Body of pancreas (tissue), 4 donors: ENCODE results near the gene EBF3. TPM values are rescaled to one million over a fixed set of nuclear protein-coding genes. Genes with fewer than 3 reads are reported as not detected.

Source experiments
- ATAC-seq: fragments of 150-250 bp; one replicate; pipeline ENCODE4 v1.9.1; 2016
- DNase-seq, 4 donors: peaks; one replicate each; pipeline ENCODE4 v3.0.0-alpha.2; 2019
- H3K27ac ChIP-seq, 4 donors: fragments of 200-600 bp; sonication (generic); 1 replicate in 3 of 4; 2 replicates in 1 of 4; pipeline versions ENCODE4 v1.5.1 to v1.6.1; 2016 to 2019; ENCODE audit warnings: mild to moderate bottlenecking in 1 of 4, mixed read lengths in 1 of 4, moderate library complexity in 1 of 4
- H3K27me3 ChIP-seq, 2 donors: fragments of 200-600 bp; sonication (generic); one replicate each; pipeline ENCODE4 v1.6.0; 2016; ENCODE audit warnings: mild to moderate bottlenecking in 1 of 2
- H3K36me3 ChIP-seq, 2 donors: fragments of 200-600 bp; sonication (generic); replicated peaks in 1 of 2; 2 replicates each; pipeline ENCODE4 v1.5.1; 2016; ENCODE audit warnings: low read depth in 2 of 2; ENCODE audit not compliant: insufficient read depth in 1 of 2
- H3K4me1 ChIP-seq: fragments of 200-600 bp; sonication (generic); one replicate; pipeline ENCODE4 v1.6.0; 2016
- H3K4me3 ChIP-seq, 2 donors: fragments of 200-600 bp; sonication (generic); 1 replicate in 1 of 2; 2 replicates in 1 of 2; pipeline ENCODE4 v1.5.1; 2016 to 2019
- H3K9me3 ChIP-seq, 3 donors: fragments of 200-600 bp; sonication (generic); 1 replicate in 2 of 3; 2 replicates in 1 of 3; pipeline ENCODE4 v1.5.1; 2016
- POLR2A ChIP-seq, 3 donors: fragments of 450-650 bp; IDR thresholded peaks; one replicate each; pipeline ENCODE4 v1.6.1; 2016; ENCODE audit warnings: antibody characterized with exemption in 3 of 3, mild to moderate bottlenecking in 2 of 3
- WGBS, 2 donors: methylation state at CpG; one replicate each; pipeline ENCODE4 v1.1.5; 2017; 5-methylcytosine and 5-hydroxymethylcytosine counted together
- intact Hi-C: fragments of 100-400 bp; cut with DNase I; formaldehyde crosslinking; loops from one replicate; pipeline ENCODE4 v1.15.1; 2023
- total RNA-seq, 2 donors: library from RNA; depleted of rRNA; stranded (reverse); fragments of >200 nt; gene quantifications; one replicate each; pipeline ENCODE4 v1.1.0, GENCODE V29; 2016
- TF ChIP-seq, protein P1 (sequence below), 7 experiments: fragments of 450-650 bp in 4 of 7; fragments of 200-600 bp in 3 of 7; sonication (generic) in 3 of 7; IDR thresholded peaks; one replicate each; pipeline ENCODE4 v1.5.1; 2016 to 2019; ENCODE audit warnings: antibody characterized with exemption in 7 of 7

Gene EBF3
- total RNA-seq, 2 donors from 2014 or later: 2.3 to 4.6 TPM

DNA sequence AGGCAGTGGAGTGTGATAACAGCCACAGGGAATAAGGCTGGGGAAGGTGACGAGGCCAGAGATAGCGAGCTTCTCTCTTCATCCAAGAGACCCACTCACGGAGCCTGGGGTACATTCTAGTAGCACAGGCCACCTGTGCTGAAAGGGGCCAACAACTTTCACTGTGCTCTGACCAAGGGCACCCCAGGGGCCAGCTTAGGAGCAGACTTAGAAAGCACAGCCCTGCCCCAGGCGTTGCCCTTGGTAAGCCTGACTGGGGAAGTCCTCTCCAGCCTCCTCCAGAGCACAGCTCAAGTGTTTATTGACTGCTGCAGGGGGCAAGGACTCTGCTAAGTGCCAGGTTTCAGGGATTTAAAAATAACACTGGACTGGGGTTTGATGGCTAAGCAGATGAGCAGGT is 44.7 kb downstream of the EBF3 start:
- no peak for TF ChIP-seq POLR2A (IDR thresholded peaks at IDR 0.05)
- TF ChIP-seq, protein P1, sequence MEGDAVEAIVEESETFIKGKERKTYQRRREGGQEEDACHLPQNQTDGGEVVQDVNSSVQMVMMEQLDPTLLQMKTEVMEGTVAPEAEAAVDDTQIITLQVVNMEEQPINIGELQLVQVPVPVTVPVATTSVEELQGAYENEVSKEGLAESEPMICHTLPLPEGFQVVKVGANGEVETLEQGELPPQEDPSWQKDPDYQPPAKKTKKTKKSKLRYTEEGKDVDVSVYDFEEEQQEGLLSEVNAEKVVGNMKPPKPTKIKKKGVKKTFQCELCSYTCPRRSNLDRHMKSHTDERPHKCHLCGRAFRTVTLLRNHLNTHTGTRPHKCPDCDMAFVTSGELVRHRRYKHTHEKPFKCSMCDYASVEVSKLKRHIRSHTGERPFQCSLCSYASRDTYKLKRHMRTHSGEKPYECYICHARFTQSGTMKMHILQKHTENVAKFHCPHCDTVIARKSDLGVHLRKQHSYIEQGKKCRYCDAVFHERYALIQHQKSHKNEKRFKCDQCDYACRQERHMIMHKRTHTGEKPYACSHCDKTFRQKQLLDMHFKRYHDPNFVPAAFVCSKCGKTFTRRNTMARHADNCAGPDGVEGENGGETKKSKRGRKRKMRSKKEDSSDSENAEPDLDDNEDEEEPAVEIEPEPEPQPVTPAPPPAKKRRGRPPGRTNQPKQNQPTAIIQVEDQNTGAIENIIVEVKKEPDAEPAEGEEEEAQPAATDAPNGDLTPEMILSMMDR (IDR thresholded peaks at IDR 0.05): no peak
- H3K36me3 ChIP-seq: no peaks in the 10 kb centered on the region
- no peaks in the 10 kb centered on the region for H3K27me3 ChIP-seq
- H3K9me3 ChIP-seq: no peaks in the 10 kb centered on the region
- ATAC-seq: no peak
- no peak overlapping the region for H3K4me3 ChIP-seq
- DNase-seq: no peak
- no peak overlapping the region for H3K27ac ChIP-seq
- WGBS, 2 donors: 75 to 79% methylated on average over 4 of the region's 4 CpGs
- intact Hi-C loops: no loop called here
- H3K4me1 ChIP-seq: no peaks in the 10 kb centered on the region

DNA sequence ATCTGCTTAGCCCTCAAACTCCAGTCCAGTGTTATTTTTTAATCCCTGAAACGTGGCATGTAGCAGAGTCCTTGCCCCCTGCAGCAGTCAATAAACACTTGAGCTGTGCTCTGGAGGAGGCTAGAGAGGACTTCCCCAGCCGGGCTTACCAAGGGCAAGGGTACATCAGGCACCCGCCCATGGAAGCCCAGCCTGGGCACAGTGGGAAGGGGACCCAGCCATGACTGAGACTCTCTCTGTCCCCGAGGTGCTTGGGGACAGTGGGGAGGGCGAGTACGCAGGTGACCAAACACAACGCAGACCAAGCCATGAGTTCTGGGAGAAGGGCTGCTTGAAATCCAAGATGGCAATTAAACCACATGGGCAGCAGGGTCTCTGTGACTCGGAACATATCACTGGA is 45.2 kb downstream of the EBF3 start:
- Histone ChIP-seq H3K4me3 (no peak overlapping the region), H3K27me3 (no peaks in the 10 kb centered on the region), H3K9me3 (no peaks in the 10 kb centered on the region), H3K27ac (no peak overlapping the region), H3K36me3 (no peaks in the 10 kb centered on the region), H3K4me1 (no peaks in the 10 kb centered on the region)
- ATAC-seq (no peak), DNase-seq (no peak)
- TF ChIP-seq POLR2A (IDR thresholded peaks at IDR 0.05): no peak
- TF ChIP-seq, protein P1 (IDR thresholded peaks at IDR 0.05): no peak
- 60 to 65% methylated on average over 8 of the region's 8 CpGs for WGBS, 2 donors
- intact Hi-C loops: no loop called here

DNA sequence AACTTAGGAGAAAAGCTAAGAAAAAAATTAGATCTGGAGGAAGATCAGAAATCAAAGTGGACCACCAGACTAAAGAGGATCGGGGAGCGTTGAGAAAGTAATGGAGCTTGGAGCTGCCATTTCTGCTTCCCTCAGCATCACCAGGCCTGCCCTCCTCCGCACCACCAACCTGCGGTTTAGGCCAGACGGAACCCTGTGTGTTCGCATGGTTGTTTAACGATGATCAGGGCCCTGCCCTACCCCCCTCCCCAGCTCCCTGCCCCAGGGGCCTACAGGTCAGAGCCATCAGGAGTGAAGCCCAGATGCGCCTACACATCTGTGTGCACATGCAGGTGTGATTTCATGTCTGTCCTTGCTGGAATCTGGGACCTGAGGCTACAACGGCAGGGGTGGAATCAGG is 45.7 kb downstream of the EBF3 start:
- TF ChIP-seq, protein P1 (IDR thresholded peaks at IDR 0.05): no peak
- TF ChIP-seq POLR2A (IDR thresholded peaks at IDR 0.05): no peak
- ATAC-seq (no peak), DNase-seq (no peak)
- H3K27ac ChIP-seq: no peak overlapping the region
- WGBS, 2 donors: 83% methylated on average over 9 of the region's 9 CpGs
- no peaks in the 10 kb centered on the region for H3K36me3 ChIP-seq
- no peaks in the 10 kb centered on the region for H3K27me3 ChIP-seq
- no peaks in the 10 kb centered on the region for H3K4me1 ChIP-seq
- intact Hi-C loops: no loop called here
- H3K4me3 ChIP-seq: no peak overlapping the region
- H3K9me3 ChIP-seq: no peaks in the 10 kb centered on the region

DNA sequence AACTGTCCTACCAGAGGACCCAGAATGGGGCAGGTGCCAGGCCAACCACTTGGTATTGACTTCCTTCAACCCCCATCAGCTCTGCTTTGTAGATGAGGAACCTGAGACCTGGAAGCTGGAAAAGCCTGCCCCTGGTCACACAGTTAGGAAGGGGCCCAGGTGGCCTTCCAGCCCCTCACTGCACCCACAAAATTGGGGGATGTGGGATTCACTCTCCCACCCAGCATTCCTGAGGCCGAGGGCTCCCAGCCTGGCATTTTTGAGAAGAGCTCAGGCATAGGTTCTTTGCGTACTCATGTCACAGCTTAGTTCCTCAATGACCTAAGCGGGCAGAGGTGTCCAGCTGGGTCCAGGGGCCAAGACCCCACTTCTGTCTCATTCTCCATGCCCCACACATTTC is 46.1 kb downstream of the EBF3 start:
- H3K27me3 ChIP-seq: no peaks in the 10 kb centered on the region
- no peak for TF ChIP-seq POLR2A (IDR thresholded peaks at IDR 0.05)
- TF ChIP-seq, protein P1 (IDR thresholded peaks at IDR 0.05): no peak
- H3K4me1 ChIP-seq: no peaks in the 10 kb centered on the region
- no peak for DNase-seq
- ATAC-seq: no peak
- H3K27ac ChIP-seq: no peak overlapping the region
- H3K9me3 ChIP-seq: no peaks in the 10 kb centered on the region
- intact Hi-C loops: no loop called here
- no peak overlapping the region for H3K4me3 ChIP-seq
- WGBS, 2 donors: 86% methylated on average over 3 of the region's 3 CpGs
- no peaks in the 10 kb centered on the region for H3K36me3 ChIP-seq

DNA sequence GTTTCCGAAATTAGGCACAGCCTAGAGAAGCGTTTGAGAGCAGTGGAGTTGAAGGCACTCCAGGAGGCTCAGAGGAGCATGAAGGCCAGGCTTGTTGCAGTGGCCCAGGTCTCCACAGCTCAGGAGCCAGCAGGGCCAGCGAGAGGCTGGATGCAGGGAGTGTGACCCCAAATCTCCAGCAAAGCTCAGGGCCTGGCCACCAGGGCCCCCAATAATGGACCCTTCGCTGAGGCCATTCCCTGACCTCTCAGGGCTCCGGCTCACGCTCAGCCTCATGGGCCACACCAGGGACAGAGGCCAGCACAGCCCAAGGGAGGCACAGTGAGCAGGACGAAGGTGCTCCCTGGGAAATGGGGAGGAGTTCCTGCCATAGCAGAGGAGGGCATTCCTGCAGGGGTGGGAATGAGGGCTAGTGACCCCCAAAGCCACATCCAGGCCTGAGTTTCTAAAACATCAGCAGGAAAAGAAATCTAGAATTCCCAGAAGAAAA is 47.5 kb downstream of the EBF3 start:
- no peak overlapping the region for H3K4me3 ChIP-seq
- DNase-seq: no peak
- H3K9me3 ChIP-seq: no peaks in the 10 kb centered on the region
- no peak for TF ChIP-seq POLR2A (IDR thresholded peaks at IDR 0.05)
- TF ChIP-seq, protein P1 (IDR thresholded peaks at IDR 0.05): no peak
- ATAC-seq: no peak
- H3K27me3 ChIP-seq: no peaks in the 10 kb centered on the region
- H3K4me1 ChIP-seq: no peaks in the 10 kb centered on the region
- intact Hi-C loops: no loop called here
- H3K27ac ChIP-seq: no peak overlapping the region
- 82% methylated on average over 6 to 7 of the region's 7 CpGs for WGBS, 2 donors
- H3K36me3 ChIP-seq: no peaks in the 10 kb centered on the region
